Fibroblast of lung (primary cell): ENCODE results near the gene DISP2.

Source experiments
- CTCF ChIP-seq, 2 donors: IDR thresholded peaks in 1 of 2; conservative IDR thresholded peaks in 1 of 2; 1 replicate in 1 of 2; 2 replicates in 1 of 2; pipeline ENCODE4 v1.5.1; 2011 to 2012; ENCODE audit warnings: low read length in 2 of 2, control low read depth in 1 of 2, inconsistent platforms in 1 of 2, low read depth in 1 of 2, mild to moderate bottlenecking in 1 of 2
- EZH2 ChIP-seq: IDR thresholded peaks from 2 replicates; pipeline ENCODE4 v1.5.1; 2012; ENCODE audit warnings: low read length, control low read depth, mild to moderate bottlenecking; ENCODE audit errors: missing control alignments

- no peak for TF ChIP-seq CTCF (conservative IDR thresholded peaks at IDR 0.05 in 1 of 2, IDR thresholded peaks at IDR 0.05 in 1 of 2; ENCODE audit: low read depth in 1 of 2, low read length in 2 of 2)
- TF ChIP-seq EZH2: no peak
Observed at GRCh38 chr15:40425681-40426080, 67.7 kb downstream of the DISP2 start.
